A549 (cell line): Measurements from ENCODE around the gene NDUFB8. TPM values are rescaled to one million over a fixed set of nuclear protein-coding genes. Genes with fewer than 3 reads are reported as not detected.

Experiments used
- ATAC-seq, 2 experiments: fragments of 200-7000 bp in 1 of 2; fragments of >200 bp in 1 of 2; cut with Nextera tagmentation in 1 of 2; cut with Tn5 transposase in 1 of 2; 3 replicates each; pipeline versions ENCODE4 v1.8.0 to v1.9.1; 2018 to 2020; ENCODE audit warnings: mild to moderate bottlenecking in 1 of 2, moderate library complexity in 1 of 2
- CTCF ChIA-PET: fragments of 300-600 bp; sonication (Branson Sonifier 250); formaldehyde crosslinking; extraction: SDS; loops from one replicate; lab custom pipeline; 2021; ENCODE audit warnings: antibody characterized with exemption, inconsistent platforms; lab: Yijun Ruan, JAX
- POLR2A ChIA-PET: fragments of 350-600 bp; formaldehyde crosslinking; extraction: SDS; loops from one replicate; lab custom pipeline; 2021; ENCODE audit warnings: antibody characterized with exemption, inconsistent platforms; lab: Yijun Ruan, JAX
- DNase-seq, 2 experiments: peaks; one replicate each; pipeline versions ENCODE4 v3.0.0 to v3.0.0-alpha.2; 2011 to 2016; ENCODE audit warnings: low read depth in 1 of 2, low spot score in 1 of 2
- FAIRE-seq: peaks from 2 replicates; lab custom pipeline; 2011; peaks lifted over from hg19 to GRCh38; lab: Jason Lieb, UNC
- H3K27ac ChIP-seq, 2 experiments: fragments of >200 bp; sonication (Bioruptor Twin); formaldehyde crosslinking; 3 replicates each; pipeline ENCODE4 v1.5.1; 2016 to 2017
- H3K4me1 ChIP-seq: fragments of >200 bp; sonication (Bioruptor Twin); formaldehyde crosslinking; 3 replicates; pipeline ENCODE4 v1.6.1; 2016
- H3K4me2 ChIP-seq: fragments of >200 bp; sonication (Bioruptor Twin); formaldehyde crosslinking; 3 replicates; pipeline ENCODE4 v1.6.1; 2016
- H3K4me3 ChIP-seq: fragments of >200 bp; sonication (Bioruptor Twin); formaldehyde crosslinking; 3 replicates; pipeline ENCODE4 v1.5.1; 2016
- H3K9me3 ChIP-seq: fragments of >200 bp; sonication (Bioruptor Twin); formaldehyde crosslinking; 3 replicates; pipeline ENCODE4 v1.6.1; 2016
- BHLHE40 ChIP-seq: IDR thresholded peaks from 2 replicates; pipeline ENCODE4 v1.6.1; 2012; ENCODE audit warnings: low read depth, low read length, inconsistent platforms
- CBX2 ChIP-seq: fragments of 200-600 bp; sonication (generic); IDR thresholded peaks from 2 replicates; pipeline ENCODE4 v1.6.1; 2016; ENCODE audit warnings: low read depth, mild to moderate bottlenecking, borderline replicate concordance
- CHD2 ChIP-seq: fragments of 150-350 bp; IDR thresholded peaks from 2 replicates; pipeline ENCODE4 v1.6.1; 2014; ENCODE audit warnings: low read length; ENCODE audit not compliant: partially characterized antibody
- CHD4 ChIP-seq: fragments of 200-600 bp; sonication (generic); IDR thresholded peaks from 2 replicates; pipeline ENCODE4 v1.6.1; 2016; ENCODE audit warnings: antibody characterized with exemption, mild to moderate bottlenecking, borderline replicate concordance
- EHF ChIP-seq: fragments of 250-450 bp; sonication (Bioruptor Pico); IDR thresholded peaks from 2 replicates; pipeline ENCODE4 v1.5.0; 2020; ENCODE audit warnings: mild to moderate bottlenecking
- EHMT2 ChIP-seq: fragments of 200-600 bp; sonication (generic); IDR thresholded peaks from 2 replicates; pipeline ENCODE4 v1.6.1; 2016; ENCODE audit warnings: antibody characterized with exemption, low read depth, mild to moderate bottlenecking, moderate library complexity
- FOSL2 ChIP-seq, 2 experiments: fragments of 450-650 bp in 1 of 2; fragments of >200 bp in 1 of 2; sonication (Bioruptor Twin) in 1 of 2; formaldehyde crosslinking; IDR thresholded peaks; 2 replicates each; pipeline versions ENCODE4 v1.5.0 to v1.6.1; 2016 to 2020; ENCODE audit warnings: mild to moderate bottlenecking in 1 of 2, moderate library complexity in 1 of 2
- JUN ChIP-seq, 2 experiments: fragments of >200 bp; sonication (Bioruptor Twin); formaldehyde crosslinking; IDR thresholded peaks; 2 replicates in 1 of 2; 3 replicates in 1 of 2; pipeline ENCODE4 v1.6.1; 2016 to 2017
- JUNB ChIP-seq: fragments of >200 bp; sonication (Bioruptor Twin); formaldehyde crosslinking; IDR thresholded peaks from 2 replicates; pipeline ENCODE4 v1.6.1; 2016
- KDM1A ChIP-seq: fragments of 200-600 bp; sonication (generic); IDR thresholded peaks from 2 replicates; pipeline ENCODE4 v1.6.1; 2016; ENCODE audit warnings: low read depth, mild to moderate bottlenecking
- NR3C1 ChIP-seq: fragments of >200 bp; sonication (Bioruptor Twin); formaldehyde crosslinking; IDR thresholded peaks from 3 replicates; pipeline ENCODE4 v1.6.1; 2017
- PBX3 ChIP-seq: IDR thresholded peaks from 2 replicates; pipeline ENCODE4 v1.6.1; 2012
- POLR2A ChIP-seq: IDR thresholded peaks from 2 replicates; pipeline ENCODE4 v1.6.1; 2012; ENCODE audit warnings: mild to moderate bottlenecking, low read length
- RAD21 ChIP-seq, 2 experiments: fragments of >200 bp in 1 of 2; sonication (Bioruptor Twin) in 1 of 2; formaldehyde crosslinking in 1 of 2; IDR thresholded peaks in 1 of 2; conservative IDR thresholded peaks in 1 of 2; 2 replicates in 1 of 2; 3 replicates in 1 of 2; pipeline ENCODE4 v1.6.1; 2012 to 2018; ENCODE audit warnings: inconsistent platforms in 1 of 2
- RFX5 ChIP-seq: fragments of 450-650 bp; IDR thresholded peaks from 2 replicates; pipeline ENCODE4 v1.7.1; 2014; ENCODE audit warnings: antibody characterized with exemption, mild to moderate bottlenecking, moderate library complexity
- RNF2 ChIP-seq: fragments of 200-600 bp; sonication (generic); IDR thresholded peaks from 2 replicates; pipeline ENCODE4 v1.6.1; 2016; ENCODE audit warnings: low read depth, mild to moderate bottlenecking, antibody characterized with exemption, moderate library complexity, borderline replicate concordance
- SMC3 ChIP-seq: fragments of >200 bp; sonication (Bioruptor Twin); formaldehyde crosslinking; IDR thresholded peaks from 3 replicates; pipeline ENCODE4 v1.6.1; 2018; ENCODE audit warnings: inconsistent platforms
- SREBF2 ChIP-seq: fragments of 450-650 bp; IDR thresholded peaks from 2 replicates; pipeline ENCODE4 v1.6.1; 2014; ENCODE audit warnings: mild to moderate bottlenecking, moderate library complexity
- TFCP2L1 ChIP-seq: fragments of 250-450 bp; sonication (Bioruptor Pico); IDR thresholded peaks from 2 replicates; pipeline ENCODE4 v1.5.0; 2021; ENCODE audit warnings: mild to moderate bottlenecking
- ZNF302 ChIP-seq: fragments of 250-450 bp; sonication (Bioruptor Pico); IDR thresholded peaks from 2 replicates; pipeline ENCODE4 v1.9.0; 2021; ENCODE audit warnings: inconsistent platforms, mild to moderate bottlenecking, moderate library complexity
- WGBS: methylation state at CpG from one replicate; pipeline ENCODE4 v1.1.6; 2017; ENCODE audit errors: missing lambda C conversion rate; 5-methylcytosine and 5-hydroxymethylcytosine counted together
- polyA plus RNA-seq, 4 experiments: library from polyadenylated mRNA; depleted of rRNA in 3 of 4; stranded (reverse); fragments of >200 nt; fragmentation: RNase III in 1 of 4; extraction: RNeasy Plus Mini Kit Qiagen cat#74134 plus additional on column Dnase treatment in 1 of 4; gene quantifications; 2 replicates in 3 of 4; 3 replicates in 1 of 4; pipeline ENCODE4 v1.2.3, GENCODE V29; 2011 to 2017
- TF ChIP-seq, protein P1 (sequence below): fragments of >200 bp; sonication (Bioruptor Twin); formaldehyde crosslinking; IDR thresholded peaks from 2 replicates; pipeline ENCODE4 v1.6.1; 2016
- TF ChIP-seq, protein P2 (sequence below): fragments of 200-600 bp; sonication (generic); IDR thresholded peaks from 2 replicates; pipeline ENCODE4 v1.6.1; 2016; ENCODE audit warnings: antibody characterized with exemption, mild to moderate bottlenecking, moderate library complexity
- TF ChIP-seq, protein P3 (sequence below): IDR thresholded peaks from 2 replicates; pipeline ENCODE4 v1.6.1; 2012; ENCODE audit warnings: low read depth, borderline replicate concordance

Gene NDUFB8
- polyA plus RNA-seq, 2 of the 4 experiments (the other 2 are of a cell fraction), result 221 to 333 TPM

- POLR2A ChIA-PET, result no interaction called here
- FAIRE-seq (no peak), DNase-seq (no peak), ATAC-seq (no peak)
- TF ChIP-seq RAD21 (conservative IDR thresholded peaks at IDR 0.05 in 1 of 2, IDR thresholded peaks at IDR 0.05 in 1 of 2) (no peak), CBX2 (no peak), JUN (IDR thresholded peaks at IDR 0.05) (no peak)
- TF ChIP-seq, protein P1, sequence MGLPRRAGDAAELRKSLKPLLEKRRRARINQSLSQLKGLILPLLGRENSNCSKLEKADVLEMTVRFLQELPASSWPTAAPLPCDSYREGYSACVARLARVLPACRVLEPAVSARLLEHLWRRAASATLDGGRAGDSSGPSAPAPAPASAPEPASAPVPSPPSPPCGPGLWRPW, result no peak
- TF ChIP-seq, protein P2, sequence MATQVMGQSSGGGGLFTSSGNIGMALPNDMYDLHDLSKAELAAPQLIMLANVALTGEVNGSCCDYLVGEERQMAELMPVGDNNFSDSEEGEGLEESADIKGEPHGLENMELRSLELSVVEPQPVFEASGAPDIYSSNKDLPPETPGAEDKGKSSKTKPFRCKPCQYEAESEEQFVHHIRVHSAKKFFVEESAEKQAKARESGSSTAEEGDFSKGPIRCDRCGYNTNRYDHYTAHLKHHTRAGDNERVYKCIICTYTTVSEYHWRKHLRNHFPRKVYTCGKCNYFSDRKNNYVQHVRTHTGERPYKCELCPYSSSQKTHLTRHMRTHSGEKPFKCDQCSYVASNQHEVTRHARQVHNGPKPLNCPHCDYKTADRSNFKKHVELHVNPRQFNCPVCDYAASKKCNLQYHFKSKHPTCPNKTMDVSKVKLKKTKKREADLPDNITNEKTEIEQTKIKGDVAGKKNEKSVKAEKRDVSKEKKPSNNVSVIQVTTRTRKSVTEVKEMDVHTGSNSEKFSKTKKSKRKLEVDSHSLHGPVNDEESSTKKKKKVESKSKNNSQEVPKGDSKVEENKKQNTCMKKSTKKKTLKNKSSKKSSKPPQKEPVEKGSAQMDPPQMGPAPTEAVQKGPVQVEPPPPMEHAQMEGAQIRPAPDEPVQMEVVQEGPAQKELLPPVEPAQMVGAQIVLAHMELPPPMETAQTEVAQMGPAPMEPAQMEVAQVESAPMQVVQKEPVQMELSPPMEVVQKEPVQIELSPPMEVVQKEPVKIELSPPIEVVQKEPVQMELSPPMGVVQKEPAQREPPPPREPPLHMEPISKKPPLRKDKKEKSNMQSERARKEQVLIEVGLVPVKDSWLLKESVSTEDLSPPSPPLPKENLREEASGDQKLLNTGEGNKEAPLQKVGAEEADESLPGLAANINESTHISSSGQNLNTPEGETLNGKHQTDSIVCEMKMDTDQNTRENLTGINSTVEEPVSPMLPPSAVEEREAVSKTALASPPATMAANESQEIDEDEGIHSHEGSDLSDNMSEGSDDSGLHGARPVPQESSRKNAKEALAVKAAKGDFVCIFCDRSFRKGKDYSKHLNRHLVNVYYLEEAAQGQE, result no peak
- TF ChIP-seq, protein P3, sequence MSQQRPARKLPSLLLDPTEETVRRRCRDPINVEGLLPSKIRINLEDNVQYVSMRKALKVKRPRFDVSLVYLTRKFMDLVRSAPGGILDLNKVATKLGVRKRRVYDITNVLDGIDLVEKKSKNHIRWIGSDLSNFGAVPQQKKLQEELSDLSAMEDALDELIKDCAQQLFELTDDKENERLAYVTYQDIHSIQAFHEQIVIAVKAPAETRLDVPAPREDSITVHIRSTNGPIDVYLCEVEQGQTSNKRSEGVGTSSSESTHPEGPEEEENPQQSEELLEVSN, result no peak
- H3K9me3 ChIP-seq, result no peaks in the 10 kb centered on the region
- WGBS, result 69% methylated on average over 7 of the region's 7 CpGs
- H3K27ac ChIP-seq, result peak overlapping the region in 1 of 2 experiments; percentile 96; a peak in 2 of 6 replicates
- peaks cover 13% of the 10 kb centered on the region; the same call in 2 of the 3 replicates for H3K4me1 ChIP-seq
- CTCF ChIA-PET, result interaction anchor here (0.7 to 5.5 kb wide), 6 partner anchors 8 to 189 kb away, joined by 4 to 45 read pairs (median 18); partner anchors contain the start of gene HIF1AN
- peak overlapping the region; percentile 81 for H3K4me2 ChIP-seq
- H3K4me3 ChIP-seq, result peak overlapping the region; percentile 80
These were observed 1.4 kb downstream of the NDUFB8 start for GRCh38 chr10:100528123-100528886.

DNA sequence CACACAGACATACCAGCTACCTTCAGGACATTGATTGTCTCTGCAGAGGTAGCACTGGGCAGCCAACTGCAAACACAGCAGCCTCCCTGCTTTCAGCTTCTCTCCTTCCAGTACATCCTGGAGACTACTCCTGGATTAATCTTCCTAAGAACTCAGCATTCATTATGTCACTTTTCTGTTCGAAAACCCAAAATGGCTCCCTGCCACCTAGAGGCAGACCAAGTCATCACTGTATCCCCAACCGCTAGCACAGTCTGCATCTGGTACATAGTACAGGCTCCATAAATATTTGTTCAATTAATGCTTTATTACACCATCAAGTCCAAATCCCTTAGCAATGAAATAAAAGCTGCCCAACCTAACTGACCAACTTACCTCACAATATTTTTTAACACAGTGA, 5.0 kb downstream of the NDUFB8 start:
- FAIRE-seq (no peak), ATAC-seq (peak; percentile 24 to 48; a peak in 1 of 6 replicates), DNase-seq (no peak)
- peaks cover 7% of the 10 kb centered on the region; the same call in 2 of the 3 replicates for H3K4me1 ChIP-seq
- TF ChIP-seq ZNF302 (CRISPR knock-in tag) (no peak), TFCP2L1 (CRISPR knock-in tag) (no peak), CHD4 (no peak), SMC3 (no peak), RFX5 (no peak), JUNB (no peak), KDM1A (no peak), EHMT2 (no peak), SREBF2 (no peak), RNF2 (no peak), RAD21 (conservative IDR thresholded peaks at IDR 0.05 in 1 of 2, IDR thresholded peaks at IDR 0.05 in 1 of 2) (no peak), PBX3 (no peak), POLR2A (no peak), FOSL2 (IDR thresholded peaks at IDR 0.05) (no peak), FOSL2 (CRISPR knock-in tag; IDR thresholded peaks at IDR 0.05) (no peak), EHF (CRISPR knock-in tag) (no peak), NR3C1 (no peak), CHD2 (no peak), BHLHE40 (no peak), JUN (IDR thresholded peaks at IDR 0.05) (no peak)
- TF ChIP-seq, protein P2, result no peak
- no peak overlapping the region for H3K4me3 ChIP-seq
- H3K9me3 ChIP-seq, result no peaks in the 10 kb centered on the region
- H3K4me2 ChIP-seq, result no peak overlapping the region
- ChIA-PET POLR2A (interaction anchor here (2.0 kb wide), 1 partner anchor 11 kb away, joined by 6 read pairs; the partner anchor contains the start of gene HIF1AN), CTCF (interaction anchor here (0.6 to 5.5 kb wide), 11 partner anchors 8 to 219 kb away, joined by 3 to 46 read pairs (median 4); partner anchors contain the start of gene HIF1AN)
- 85% methylated on average over 2 of the region's 2 CpGs for WGBS
- no peak overlapping the region for H3K27ac ChIP-seq
